ENCODE results near the gene CAV1. TPM values are rescaled to one million over a fixed set of nuclear protein-coding genes. Genes with fewer than 3 reads are reported as not detected.

Gene CAV1
- total RNA-seq, 1 donor = 887 TPM

- TF ChIP-seq CTCF (IDR thresholded peaks at IDR 0.05; ENCODE audit: insufficient read depth, low read depth, low read length) = no peak
- no peak overlapping the region for H3K4me3 ChIP-seq (ENCODE audit: low read depth, low read length)
- no peak for DNase-seq (ENCODE audit: low read depth)
These were observed 13.3 kb downstream of the CAV1 start for GRCh38 chr7:116538138-116538537.

GRCh38 chr7:116539879-116540278, 15.0 kb downstream of the CAV1 start:
- H3K4me3 ChIP-seq (ENCODE audit: low read depth, low read length) = no peak overlapping the region
- TF ChIP-seq CTCF (IDR thresholded peaks at IDR 0.05; ENCODE audit: insufficient read depth, low read depth, low read length) = no peak
- no peak for DNase-seq (ENCODE audit: low read depth)

- no peak for DNase-seq (ENCODE audit: low read depth)
- TF ChIP-seq CTCF (IDR thresholded peaks at IDR 0.05; ENCODE audit: insufficient read depth, low read depth, low read length) = no peak
- H3K4me3 ChIP-seq (ENCODE audit: low read depth, low read length) = no peak overlapping the region
These were observed 15.9 kb downstream of the CAV1 start for GRCh38 chr7:116540743-116541142.

- no peak for TF ChIP-seq CTCF (IDR thresholded peaks at IDR 0.05; ENCODE audit: insufficient read depth, low read depth, low read length)
- H3K4me3 ChIP-seq (ENCODE audit: low read depth, low read length) = no peak overlapping the region
These were observed 17.1 kb downstream of the CAV1 start for GRCh38 chr7:116541951-116542350.

GRCh38 chr7:116542618-116543017, 17.8 kb downstream of the CAV1 start:
- H3K4me3 ChIP-seq (ENCODE audit: low read depth, low read length) = no peak overlapping the region
- TF ChIP-seq CTCF (IDR thresholded peaks at IDR 0.05; ENCODE audit: insufficient read depth, low read depth, low read length) = no peak
- DNase-seq (ENCODE audit: low read depth) = no peak

More at GRCh38 chr7:116541951-116542350, 17.1 kb downstream of the CAV1 start:
- no peak for DNase-seq (ENCODE audit: low read depth)

GRCh38 chr7:116543664-116544063, 18.8 kb downstream of the CAV1 start:
- no peak overlapping the region for H3K4me3 ChIP-seq (ENCODE audit: low read depth, low read length)
- TF ChIP-seq CTCF (IDR thresholded peaks at IDR 0.05; ENCODE audit: insufficient read depth, low read depth, low read length) = no peak
- DNase-seq (ENCODE audit: low read depth) = peak; percentile 84

- TF ChIP-seq CTCF (IDR thresholded peaks at IDR 0.05; ENCODE audit: insufficient read depth, low read depth, low read length) = no peak
- DNase-seq (ENCODE audit: low read depth) = no peak
- H3K4me3 ChIP-seq (ENCODE audit: low read depth, low read length) = no peak overlapping the region
These were observed 19.7 kb downstream of the CAV1 start for GRCh38 chr7:116544487-116544886.
